ENCODE results near the gene CCDC57. TPM values are rescaled to one million over a fixed set of nuclear protein-coding genes. Genes with fewer than 3 reads are reported as not detected.

Gene CCDC57
- polyA plus RNA-seq, 1 donor, result 45.6 TPM

DNA sequence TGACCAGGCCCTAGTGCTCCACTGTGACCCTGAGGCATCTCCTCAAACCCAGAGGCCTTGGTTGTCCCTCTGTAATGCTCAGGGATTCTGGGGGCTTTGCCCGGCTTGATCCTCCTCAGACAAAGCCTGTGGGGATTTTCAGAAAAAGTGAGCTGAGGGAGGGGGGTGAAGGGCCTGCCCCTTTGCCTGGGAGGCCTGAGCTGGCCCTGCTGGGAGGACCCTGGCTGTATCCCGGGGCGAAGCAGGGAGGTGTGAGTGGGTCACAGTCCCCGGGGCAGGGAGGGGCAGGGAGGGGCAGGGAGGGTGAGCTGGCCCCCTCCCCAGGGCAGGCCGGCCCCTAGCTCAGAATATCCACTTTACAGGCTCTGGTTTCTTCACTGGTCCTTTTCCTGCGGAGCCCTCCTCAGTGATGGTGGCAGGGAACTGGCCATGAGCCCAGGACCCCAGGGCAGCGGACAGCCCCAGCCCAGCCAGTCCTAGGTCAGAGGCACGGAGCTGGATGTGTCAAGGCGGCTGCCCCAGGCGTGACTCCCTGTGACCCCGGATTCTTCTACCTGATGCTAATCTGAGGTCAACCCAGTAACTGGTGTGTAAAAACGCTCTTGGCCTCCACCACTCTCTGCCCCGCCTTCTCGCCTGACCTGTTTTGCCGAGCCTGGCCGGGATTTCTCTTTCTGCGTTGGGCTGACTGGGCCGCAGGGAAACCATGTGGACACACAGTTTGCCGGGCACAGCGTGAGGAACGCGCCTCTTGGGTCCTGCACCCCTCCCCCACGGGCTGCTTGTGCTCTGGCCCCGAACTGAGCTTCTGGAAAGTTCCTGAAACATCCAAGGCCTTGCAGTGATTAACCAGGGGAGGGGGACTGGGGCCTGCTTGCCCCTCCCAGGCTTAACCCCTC is 108.8 kb downstream of the CCDC57 start:
- peak in 1 of 2 donors; percentile 46 for DNase-seq
- H3K4me3 ChIP-seq (ENCODE audit: low read length), result no peak overlapping the region
- H3K27ac ChIP-seq (ENCODE audit: low read length), result no peak overlapping the region
- peaks cover 9% of the 10 kb centered on the region for H3K36me3 ChIP-seq (ENCODE audit: control insufficient read depth, insufficient read depth, low read length)
- no peaks in the 10 kb centered on the region for H3K27me3 ChIP-seq (ENCODE audit: control insufficient read depth, insufficient read depth, low read length)
- H3K4me1 ChIP-seq (ENCODE audit: control insufficient read depth, insufficient read depth, low read length), result peaks cover 54% of the 10 kb centered on the region
- WGBS (ENCODE audit: insufficient coverage, low lambda C conversion rate), result no CpG with 5 or more reads among the region's 24 CpGs
- H3K9me3 ChIP-seq (ENCODE audit: control insufficient read depth, low read depth, low read length), result peaks cover 4% of the 10 kb centered on the region

DNA sequence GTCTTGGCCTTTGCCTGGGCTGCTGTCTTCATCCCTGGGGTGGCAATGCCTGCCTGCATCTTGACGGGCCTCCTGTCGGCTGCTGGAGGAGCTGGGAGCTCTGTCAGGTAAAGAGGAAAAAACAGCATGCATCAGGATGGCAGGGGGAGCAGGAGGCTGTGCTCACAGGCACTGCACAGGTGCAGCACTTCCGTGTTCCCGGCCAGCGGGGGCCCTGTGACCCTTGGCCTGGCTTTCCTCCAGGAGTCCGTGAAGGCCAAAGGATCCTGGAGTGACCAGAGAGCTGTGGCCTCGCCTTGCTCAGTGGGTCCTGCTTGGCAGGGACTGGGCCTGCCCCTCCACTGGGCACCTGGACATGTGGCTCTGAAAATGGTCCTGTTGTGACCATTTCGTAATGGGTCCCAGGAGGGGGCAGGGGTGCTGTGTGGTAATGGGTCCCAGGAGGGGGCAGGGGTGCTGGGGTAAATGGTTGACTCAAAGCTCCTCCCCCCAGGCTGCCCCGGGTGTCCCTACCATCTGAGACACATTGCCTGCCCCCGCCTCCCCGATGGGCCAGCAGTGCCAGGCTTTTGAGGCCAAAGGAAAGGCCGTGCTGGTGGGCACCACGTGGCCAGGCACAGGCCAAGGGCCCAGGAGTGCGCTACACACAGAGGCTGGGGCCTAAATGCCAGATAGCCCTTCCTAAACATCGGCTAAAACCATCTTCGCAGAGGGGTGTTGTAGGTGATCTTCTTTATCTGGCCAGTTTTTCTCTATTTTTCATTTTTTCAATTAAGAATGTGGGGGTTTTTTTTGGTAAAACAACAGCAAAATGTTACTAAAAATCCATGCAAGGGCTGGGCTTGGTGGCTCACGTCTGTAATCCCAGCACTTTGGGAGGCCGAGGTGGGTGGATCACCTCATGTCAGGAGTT is 110.6 kb downstream of the CCDC57 start:
- H3K36me3 ChIP-seq (ENCODE audit: control insufficient read depth, insufficient read depth, low read length), result peaks cover 4% of the 10 kb centered on the region
- H3K27me3 ChIP-seq (ENCODE audit: control insufficient read depth, insufficient read depth, low read length), result no peaks in the 10 kb centered on the region
- no peak for DNase-seq
- H3K27ac ChIP-seq (ENCODE audit: low read length), result no peak overlapping the region
- no CpG with 5 or more reads among the region's 18 CpGs for WGBS (ENCODE audit: insufficient coverage, low lambda C conversion rate)
- peaks cover 4% of the 10 kb centered on the region for H3K9me3 ChIP-seq (ENCODE audit: control insufficient read depth, low read depth, low read length)
- peaks cover 52% of the 10 kb centered on the region for H3K4me1 ChIP-seq (ENCODE audit: control insufficient read depth, insufficient read depth, low read length)
- no peak overlapping the region for H3K4me3 ChIP-seq (ENCODE audit: low read length)

DNA sequence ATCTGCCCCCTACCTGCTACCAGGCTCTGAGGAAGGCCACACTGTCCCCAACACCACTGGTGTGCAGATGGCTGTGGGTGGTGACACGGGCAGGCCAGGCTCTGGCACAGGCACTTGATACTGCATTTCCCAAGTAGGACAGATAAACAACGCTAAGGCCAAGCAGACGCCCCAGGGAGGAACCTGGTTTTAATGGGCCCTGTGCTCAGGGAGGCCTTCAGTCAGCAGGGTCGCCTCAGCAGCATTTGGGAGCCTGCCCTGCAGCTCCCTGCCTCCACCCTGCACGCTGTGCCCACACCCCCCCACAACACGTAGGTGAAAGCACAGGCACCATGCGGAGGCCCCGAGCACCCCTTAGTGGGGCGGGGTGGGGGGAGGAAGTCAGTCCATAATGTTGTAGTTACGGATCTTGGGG is 111.3 kb downstream of the CCDC57 start:
- Histone ChIP-seq H3K27me3 (ENCODE audit: control insufficient read depth, insufficient read depth, low read length) (no peaks in the 10 kb centered on the region), H3K27ac (ENCODE audit: low read length) (no peak overlapping the region), H3K4me1 (ENCODE audit: control insufficient read depth, insufficient read depth, low read length) (peaks cover 52% of the 10 kb centered on the region), H3K36me3 (ENCODE audit: control insufficient read depth, insufficient read depth, low read length) (peaks cover 4% of the 10 kb centered on the region), H3K9me3 (ENCODE audit: control insufficient read depth, low read depth, low read length) (peaks cover 4% of the 10 kb centered on the region), H3K4me3 (ENCODE audit: low read length) (no peak overlapping the region)
- no peak for DNase-seq
- WGBS (ENCODE audit: insufficient coverage, low lambda C conversion rate), result no CpG with 5 or more reads among the region's 10 CpGs

DNA sequence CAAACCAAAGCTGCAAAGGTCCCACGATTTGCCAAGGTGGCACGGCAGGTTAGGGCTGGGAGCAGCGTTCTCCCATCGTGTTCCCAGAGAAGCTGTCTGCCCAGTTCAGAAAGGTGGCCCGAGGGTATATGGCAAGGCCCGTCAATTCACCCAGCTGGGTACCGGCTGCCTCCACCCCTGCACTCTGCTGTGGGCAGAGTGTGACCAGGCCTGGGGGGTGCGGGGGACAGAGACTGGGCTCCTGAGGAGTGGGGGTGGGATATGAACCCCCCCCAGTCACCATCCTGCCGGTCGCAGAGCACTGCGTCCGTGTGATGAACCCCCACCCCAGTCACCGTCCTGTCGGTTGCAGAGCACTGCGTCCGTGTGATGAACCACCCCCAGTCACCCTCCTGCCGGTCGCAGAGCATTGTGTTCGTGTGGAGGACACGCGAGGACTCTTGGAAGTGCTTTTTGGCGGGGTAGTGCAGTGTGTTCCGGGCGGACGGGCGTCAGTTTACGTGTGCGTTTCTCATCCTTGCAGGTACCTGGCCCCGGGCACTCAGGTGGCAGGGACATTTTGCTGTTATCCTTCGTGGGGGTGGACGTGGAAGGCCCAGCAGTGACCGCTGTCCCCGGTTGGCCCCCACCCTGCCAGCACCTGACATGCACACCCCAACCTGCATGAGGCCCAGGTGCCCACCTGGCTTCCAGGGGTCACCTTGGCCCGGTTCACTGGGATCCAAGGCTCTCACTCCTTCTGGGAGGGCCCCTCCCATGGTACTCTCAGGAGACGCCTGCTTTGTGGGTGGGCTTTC is 111.9 kb downstream of the CCDC57 start:
- no peaks in the 10 kb centered on the region for H3K27me3 ChIP-seq (ENCODE audit: control insufficient read depth, insufficient read depth, low read length)
- no CpG with 5 or more reads among the region's 35 CpGs for WGBS (ENCODE audit: insufficient coverage, low lambda C conversion rate)
- H3K27ac ChIP-seq (ENCODE audit: low read length), result no peak overlapping the region
- peaks cover 8% of the 10 kb centered on the region for H3K36me3 ChIP-seq (ENCODE audit: control insufficient read depth, insufficient read depth, low read length)
- H3K4me1 ChIP-seq (ENCODE audit: control insufficient read depth, insufficient read depth, low read length), result peaks cover 48% of the 10 kb centered on the region
- H3K9me3 ChIP-seq (ENCODE audit: control insufficient read depth, low read depth, low read length), result peaks cover 4% of the 10 kb centered on the region
- DNase-seq, result no peak
- H3K4me3 ChIP-seq (ENCODE audit: low read length), result no peak overlapping the region

DNA sequence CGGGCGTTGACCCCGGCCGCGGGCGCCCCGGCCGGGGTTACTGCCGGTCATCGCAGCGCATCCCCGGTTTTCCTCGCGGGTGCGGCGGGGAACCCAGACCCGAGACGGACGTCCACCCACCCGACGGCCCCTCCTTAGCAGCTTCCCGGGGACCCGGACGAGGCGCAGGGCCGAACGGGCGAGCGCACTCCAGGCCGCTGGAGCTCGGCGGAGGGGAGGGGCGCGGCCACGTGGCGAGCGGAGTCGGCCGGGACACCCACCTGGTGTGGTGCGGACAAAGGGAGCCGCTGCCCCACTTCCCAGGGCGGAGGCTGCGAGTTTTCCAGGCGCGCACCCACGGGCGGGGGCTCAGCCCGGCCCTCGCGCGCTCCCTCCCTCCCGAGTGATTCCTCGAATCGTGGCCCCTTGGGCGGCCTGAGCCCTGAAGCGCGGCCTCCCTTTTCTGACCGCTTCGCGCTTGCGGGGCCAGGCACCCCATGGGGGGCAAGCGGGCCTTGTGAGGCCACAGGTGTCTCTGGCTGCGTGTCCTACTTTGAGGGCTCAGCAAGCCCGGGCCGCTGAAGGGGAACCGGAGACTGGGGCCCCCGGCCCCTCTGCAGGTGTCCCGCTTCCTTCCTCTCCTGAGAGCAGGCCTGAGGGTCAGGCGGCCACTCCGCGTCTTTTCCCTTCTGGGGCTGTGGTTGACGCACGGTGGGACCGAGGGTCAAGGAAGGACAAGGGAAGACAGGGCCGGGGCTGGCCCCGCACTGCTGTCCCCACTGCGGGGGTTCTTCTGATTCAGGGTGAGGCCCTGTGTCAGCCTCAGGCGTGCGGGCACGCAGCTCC is 113.5 kb downstream of the CCDC57 start:
- Histone ChIP-seq H3K4me3 (ENCODE audit: low read length) (peak overlapping the region; percentile 53), H3K36me3 (ENCODE audit: control insufficient read depth, insufficient read depth, low read length) (peaks cover 18% of the 10 kb centered on the region), H3K27ac (ENCODE audit: low read length) (peak overlapping the region; percentile 47), H3K27me3 (ENCODE audit: control insufficient read depth, insufficient read depth, low read length) (no peaks in the 10 kb centered on the region), H3K4me1 (ENCODE audit: control insufficient read depth, insufficient read depth, low read length) (peaks cover 42% of the 10 kb centered on the region), H3K9me3 (ENCODE audit: control insufficient read depth, low read depth, low read length) (peaks cover 4% of the 10 kb centered on the region)
- DNase-seq, result peak in 1 of 2 donors; percentile 48
- WGBS (ENCODE audit: insufficient coverage, low lambda C conversion rate), result no CpG with 5 or more reads among the region's 80 CpGs

DNA sequence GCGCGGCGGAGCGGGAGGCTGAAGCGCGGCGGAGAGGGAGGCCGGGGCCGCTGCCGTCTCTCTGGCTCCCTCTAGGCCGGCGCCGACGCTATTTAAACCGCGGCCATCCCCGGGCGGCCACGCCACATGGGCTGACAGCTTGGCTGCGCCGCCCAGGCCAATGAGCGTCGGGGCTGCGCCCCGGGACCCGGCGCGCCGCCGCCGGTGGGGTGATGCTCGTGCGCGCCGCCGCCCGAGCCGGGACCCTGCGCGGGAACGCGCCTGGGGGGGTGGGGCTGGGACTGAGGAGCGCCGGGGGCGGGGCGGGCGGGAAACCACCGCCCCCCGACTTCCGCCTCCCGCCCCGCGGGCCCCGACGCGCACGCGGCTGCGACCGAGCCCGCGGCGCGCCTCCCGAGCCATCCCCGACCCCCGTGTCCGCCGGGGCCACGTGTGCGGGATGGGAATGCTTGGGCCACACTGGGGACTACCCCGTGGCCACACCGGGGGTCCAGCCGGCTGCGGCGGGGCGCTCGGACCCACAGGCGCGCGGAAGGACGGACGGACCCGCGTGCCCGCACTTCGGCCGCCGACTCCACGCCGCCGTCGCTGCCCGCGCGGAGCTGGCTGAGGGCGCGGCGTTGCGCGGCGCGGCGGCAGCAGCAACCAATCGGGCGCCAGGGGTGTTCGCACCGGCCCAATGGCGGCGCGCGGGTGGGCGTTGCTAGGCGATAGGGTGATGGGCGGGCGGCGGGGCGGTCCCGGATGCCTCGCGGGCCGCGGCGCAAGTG is 114.3 kb downstream of the CCDC57 start, which contains the start of gene FASN:
TSS of gene FASN (minus strand) at position 68 of the 770 bp plus-strand sequence. CDS start 1,791 bp downstream, outside the sequence.
- H3K4me1 ChIP-seq (ENCODE audit: control insufficient read depth, insufficient read depth, low read length), result peaks cover 34% of the 10 kb centered on the region
- peak; percentile 94 to 97 for DNase-seq
- peaks cover 4% of the 10 kb centered on the region for H3K9me3 ChIP-seq (ENCODE audit: control insufficient read depth, low read depth, low read length)
- H3K4me3 ChIP-seq (ENCODE audit: low read length), result peak within 1 kb of the TSS; percentile 59
- no peaks in the 10 kb centered on the region for H3K27me3 ChIP-seq (ENCODE audit: control insufficient read depth, insufficient read depth, low read length)
- H3K36me3 ChIP-seq (ENCODE audit: control insufficient read depth, insufficient read depth, low read length), result peaks cover 26% of the 10 kb centered on the region
- peak within 1 kb of the TSS; percentile 75 for H3K27ac ChIP-seq (ENCODE audit: low read length)
- no CpG with 5 or more reads among the region's 124 CpGs for WGBS (ENCODE audit: insufficient coverage, low lambda C conversion rate)

DNA sequence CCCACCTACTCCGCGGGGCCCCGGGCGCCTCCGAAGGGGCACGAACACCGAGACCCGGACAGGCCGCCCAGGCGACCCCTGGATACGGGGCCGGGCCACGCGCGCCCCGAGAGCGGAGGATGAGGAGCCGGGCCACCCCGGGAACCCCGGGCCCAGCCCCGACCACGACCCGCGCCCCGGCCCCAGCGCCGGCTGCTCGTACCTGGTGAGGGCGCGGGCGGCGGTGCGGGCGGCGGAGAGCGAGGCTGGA is 114.8 kb downstream of the CCDC57 start:
- peaks cover 31% of the 10 kb centered on the region for H3K36me3 ChIP-seq (ENCODE audit: control insufficient read depth, insufficient read depth, low read length)
- peaks cover 34% of the 10 kb centered on the region for H3K4me1 ChIP-seq (ENCODE audit: control insufficient read depth, insufficient read depth, low read length)
- H3K27me3 ChIP-seq (ENCODE audit: control insufficient read depth, insufficient read depth, low read length), result no peaks in the 10 kb centered on the region
- peak overlapping the region; percentile 65 for H3K27ac ChIP-seq (ENCODE audit: low read length)
- no CpG with 5 or more reads among the region's 36 CpGs for WGBS (ENCODE audit: insufficient coverage, low lambda C conversion rate)
- peaks cover 4% of the 10 kb centered on the region for H3K9me3 ChIP-seq (ENCODE audit: control insufficient read depth, low read depth, low read length)
- H3K4me3 ChIP-seq (ENCODE audit: low read length), result peak overlapping the region; percentile 59
- DNase-seq, result no peak

DNA sequence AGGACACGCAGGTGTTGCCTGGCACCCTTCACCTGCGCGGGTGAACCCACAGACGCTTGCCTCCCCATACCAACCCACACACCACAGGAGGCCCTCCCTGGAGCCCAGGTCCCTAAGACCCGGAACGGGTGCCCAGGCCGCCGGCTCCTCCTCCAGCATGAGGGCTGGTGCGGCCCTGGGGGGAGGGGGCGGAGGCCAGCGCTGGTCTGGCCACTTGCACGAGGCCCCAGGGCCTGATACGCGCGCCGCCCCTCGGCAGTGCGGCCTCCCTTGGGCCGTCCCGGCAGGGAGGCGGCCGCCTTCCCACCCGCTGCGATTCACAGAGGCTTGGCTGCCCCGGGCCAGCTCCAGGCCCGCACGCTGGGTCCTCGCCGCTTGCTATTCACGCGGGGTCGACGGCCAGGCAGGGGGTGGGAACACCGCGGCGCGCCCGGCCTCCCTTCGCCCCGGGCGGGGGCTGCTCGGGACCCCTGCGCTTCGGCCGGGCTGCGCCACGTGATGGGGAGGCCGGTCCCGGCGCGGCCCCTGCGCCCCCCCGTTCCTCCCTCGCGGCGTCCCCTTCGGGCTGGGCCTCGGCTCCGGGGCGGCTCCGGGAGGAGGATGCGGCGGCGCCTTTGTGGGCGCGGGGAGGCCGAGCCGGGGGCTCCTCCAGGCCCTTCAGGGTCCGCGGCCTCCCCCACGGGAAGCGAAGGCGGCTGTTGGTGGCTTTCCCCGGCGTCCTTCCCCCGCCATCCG is 115.3 kb downstream of the CCDC57 start:
- Histone ChIP-seq H3K27me3 (ENCODE audit: control insufficient read depth, insufficient read depth, low read length) (no peaks in the 10 kb centered on the region), H3K4me3 (ENCODE audit: low read length) (peak overlapping the region; percentile 59), H3K4me1 (ENCODE audit: control insufficient read depth, insufficient read depth, low read length) (peaks cover 34% of the 10 kb centered on the region), H3K9me3 (ENCODE audit: control insufficient read depth, low read depth, low read length) (peaks cover 4% of the 10 kb centered on the region), H3K36me3 (ENCODE audit: control insufficient read depth, insufficient read depth, low read length) (peaks cover 34% of the 10 kb centered on the region), H3K27ac (ENCODE audit: low read length) (peak overlapping the region; percentile 65)
- WGBS (ENCODE audit: insufficient coverage, low lambda C conversion rate), result no CpG with 5 or more reads among the region's 77 CpGs
- peak in 1 of 2 donors; percentile 60 for DNase-seq

Measured in large intestine (tissue), 3 donors.